Embryonic facial prominence (tissue), 1 donor: Measurements from ENCODE around the gene CCDC192.
"Not testable (repeated sequence)": the region's sequence is repeated elsewhere in the genome, so short reads cannot be mapped to it uniquely, and the experiment has no call there.

Experiments
- DNase-seq: peaks from one replicate; pipeline ENCODE4 v3.0.0-alpha.2; 2016; ENCODE audit errors: extremely low spot score

CCDC192 gene

GRCh38 chr5:127762412-127762811 lies 59.2 kb downstream of the CCDC192 start:
- DNase-seq, result no peak

- DNase-seq, result no peak
These were observed 63.6 kb downstream of the CCDC192 start for GRCh38 chr5:127766676-127767335.

GRCh38 chr5:127769386-127769785 lies 66.2 kb downstream of the CCDC192 start:
- DNase-seq, result no peak

GRCh38 chr5:127770272-127770671 lies 67.1 kb downstream of the CCDC192 start:
- DNase-seq, result no peak

GRCh38 chr5:127772531-127772930 lies 69.3 kb downstream of the CCDC192 start:
- DNase-seq, result no peak

- DNase-seq, result no peak
These were observed 71.0 kb downstream of the CCDC192 start for GRCh38 chr5:127774221-127774620.

GRCh38 chr5:127776477-127776876 lies 73.3 kb downstream of the CCDC192 start:
- no peak for DNase-seq

- no peak for DNase-seq
These were observed 74.8 kb downstream of the CCDC192 start for GRCh38 chr5:127777957-127778356.

GRCh38 chr5:127782450-127782849 lies 79.3 kb downstream of the CCDC192 start:
- not testable (repeated sequence) for DNase-seq

- DNase-seq, result no peak
These were observed 82.1 kb downstream of the CCDC192 start for GRCh38 chr5:127785098-127785927.

- no peak for DNase-seq
These were observed 88.2 kb downstream of the CCDC192 start for GRCh38 chr5:127791439-127791838.

GRCh38 chr5:127791908-127792307 lies 88.7 kb downstream of the CCDC192 start:
- not testable (repeated sequence) for DNase-seq

- no peak for DNase-seq
These were observed 89.9 kb downstream of the CCDC192 start for GRCh38 chr5:127793052-127793451.

GRCh38 chr5:127793879-127794278 lies 90.7 kb downstream of the CCDC192 start:
- no peak for DNase-seq

- no peak for DNase-seq
These were observed 93.0 kb downstream of the CCDC192 start for GRCh38 chr5:127796211-127796610.

- no peak for DNase-seq
These were observed 96.2 kb downstream of the CCDC192 start for GRCh38 chr5:127799293-127799905.

GRCh38 chr5:127801751-127802476 lies 98.7 kb downstream of the CCDC192 start:
- DNase-seq, result no peak

- no peak for DNase-seq
These were observed 99.3 kb downstream of the CCDC192 start for GRCh38 chr5:127802477-127802865.

- DNase-seq, result no peak
These were observed 101.8 kb downstream of the CCDC192 start for GRCh38 chr5:127804886-127805426.

GRCh38 chr5:127805448-127805847 lies 102.3 kb downstream of the CCDC192 start:
- DNase-seq, result no peak

GRCh38 chr5:127806776-127807175 lies 103.6 kb downstream of the CCDC192 start:
- DNase-seq, result no peak

GRCh38 chr5:127809533-127809932 lies 106.3 kb downstream of the CCDC192 start:
- no peak for DNase-seq
